Transverse colon (tissue), 4 donors: Measurements from ENCODE around the gene MAL.

ENCODE experiments used
- EP300 ChIP-seq: sonication (generic); formaldehyde crosslinking; IDR thresholded peaks from one replicate; pipeline ENCODE4 v1.6.1; 2017; ENCODE audit warnings: antibody characterized with exemption, low read depth
- POLR2A ChIP-seq: fragments of 450-650 bp; IDR thresholded peaks from one replicate; pipeline ENCODE4 v1.6.1; 2016; ENCODE audit warnings: antibody characterized with exemption, mild to moderate bottlenecking, moderate library complexity
- POLR2AphosphoS5 ChIP-seq, 3 donors: sonication (generic); formaldehyde crosslinking; IDR thresholded peaks; one replicate each; pipeline ENCODE4 v1.6.1; 2016; ENCODE audit warnings: antibody characterized with exemption in 3 of 3
- TF ChIP-seq, protein P1 (sequence below), 5 experiments: fragments of 200-600 bp in 3 of 5; fragments of 450-650 bp in 2 of 5; sonication (generic) in 3 of 5; IDR thresholded peaks; 1 replicate in 2 of 5; 2 replicates in 3 of 5; pipeline ENCODE4 v1.5.1; 2016 to 2017; ENCODE audit warnings: antibody characterized with exemption in 5 of 5, inconsistent platforms in 3 of 5, mild to moderate bottlenecking in 2 of 5, moderate library complexity in 1 of 5

- TF ChIP-seq EP300 (no peak), POLR2AphosphoS5 (IDR thresholded peaks at IDR 0.05) (no peak), POLR2A (no peak)
- TF ChIP-seq, protein P1, sequence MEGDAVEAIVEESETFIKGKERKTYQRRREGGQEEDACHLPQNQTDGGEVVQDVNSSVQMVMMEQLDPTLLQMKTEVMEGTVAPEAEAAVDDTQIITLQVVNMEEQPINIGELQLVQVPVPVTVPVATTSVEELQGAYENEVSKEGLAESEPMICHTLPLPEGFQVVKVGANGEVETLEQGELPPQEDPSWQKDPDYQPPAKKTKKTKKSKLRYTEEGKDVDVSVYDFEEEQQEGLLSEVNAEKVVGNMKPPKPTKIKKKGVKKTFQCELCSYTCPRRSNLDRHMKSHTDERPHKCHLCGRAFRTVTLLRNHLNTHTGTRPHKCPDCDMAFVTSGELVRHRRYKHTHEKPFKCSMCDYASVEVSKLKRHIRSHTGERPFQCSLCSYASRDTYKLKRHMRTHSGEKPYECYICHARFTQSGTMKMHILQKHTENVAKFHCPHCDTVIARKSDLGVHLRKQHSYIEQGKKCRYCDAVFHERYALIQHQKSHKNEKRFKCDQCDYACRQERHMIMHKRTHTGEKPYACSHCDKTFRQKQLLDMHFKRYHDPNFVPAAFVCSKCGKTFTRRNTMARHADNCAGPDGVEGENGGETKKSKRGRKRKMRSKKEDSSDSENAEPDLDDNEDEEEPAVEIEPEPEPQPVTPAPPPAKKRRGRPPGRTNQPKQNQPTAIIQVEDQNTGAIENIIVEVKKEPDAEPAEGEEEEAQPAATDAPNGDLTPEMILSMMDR (IDR thresholded peaks at IDR 0.05): no peak
Measured at GRCh38 chr2:95044601-95045000, 19.1 kb downstream of the MAL start.
